Mucosa of descending colon (tissue), 3 donors: Measurements from ENCODE around the gene PDXP. TPM values are rescaled to one million over a fixed set of nuclear protein-coding genes. Genes with fewer than 3 reads are reported as not detected.
A peak's percentile ranks its signal among the peaks of the same experiment; 100 is the strongest.
"Not testable (repeated sequence)": the region's sequence is repeated elsewhere in the genome, so short reads cannot be mapped to it uniquely, and the experiment has no call there.

Source experiments
- ATAC-seq: fragments of 200-7000 bp; cut with Tn5 transposase; one replicate; pipeline ENCODE4 v1.9.1; 2020; ENCODE audit warnings: mild to moderate bottlenecking, moderate library complexity
- DNase-seq, 3 donors: peaks; one replicate each; pipeline ENCODE4 v3.0.0-alpha.2; 2020
- H3K36me3 ChIP-seq: fragments of 200-600 bp; one replicate; pipeline ENCODE4 v1.8.0; 2021; ENCODE audit warnings: low read depth, mild to moderate bottlenecking
- H3K4me1 ChIP-seq: fragments of 200-600 bp; one replicate; pipeline ENCODE4 v1.8.0; 2021; ENCODE audit warnings: low read depth, mild to moderate bottlenecking
- H3K4me3 ChIP-seq: fragments of 200-600 bp; one replicate; pipeline ENCODE4 v1.8.0; 2021; ENCODE audit warnings: mild to moderate bottlenecking
- H3K9me3 ChIP-seq: fragments of 200-600 bp; one replicate; pipeline ENCODE4 v1.8.0; 2021; ENCODE audit warnings: mild to moderate bottlenecking
- intact Hi-C, 2 donors: fragments of 100-400 bp; cut with DNase I in 1 of 2; cut with micrococcal nuclease in 1 of 2; formaldehyde crosslinking; loops; one replicate each; pipeline versions ENCODE4 v1.11.0 to v1.11.1; 2022; cut with DNase I, micrococcal nuclease
- total RNA-seq, 3 donors: library from RNA; stranded (reverse); fragmentation: NEBNext Ultra II Directional in 2 of 3; extraction: Animal tissue kit (Norgen Biotek cat#: 25700) in 2 of 3; gene quantifications; one replicate each; pipeline versions ENCODE4 v1.2.1 to v1.2.4, GENCODE V29; 2021 to 2023
- TF ChIP-seq, protein P1 (sequence below): fragments of 200-600 bp; IDR thresholded peaks from one replicate; pipeline ENCODE4 v1.8.0; 2022; ENCODE audit warnings: antibody characterized with exemption, mild to moderate bottlenecking
- donor health status: DM: no; HTN: no; CAD: no; lungs with moderate emphysema.
- donor health status: DM: no; HTN: no; CAD: no.
- donor health status: DM: no; HTN: yes; CAD: no.

PDXP gene
- total RNA-seq, 3 donors from 2014 or later = 26.8 to 43.3 (median 40.6) TPM

DNA sequence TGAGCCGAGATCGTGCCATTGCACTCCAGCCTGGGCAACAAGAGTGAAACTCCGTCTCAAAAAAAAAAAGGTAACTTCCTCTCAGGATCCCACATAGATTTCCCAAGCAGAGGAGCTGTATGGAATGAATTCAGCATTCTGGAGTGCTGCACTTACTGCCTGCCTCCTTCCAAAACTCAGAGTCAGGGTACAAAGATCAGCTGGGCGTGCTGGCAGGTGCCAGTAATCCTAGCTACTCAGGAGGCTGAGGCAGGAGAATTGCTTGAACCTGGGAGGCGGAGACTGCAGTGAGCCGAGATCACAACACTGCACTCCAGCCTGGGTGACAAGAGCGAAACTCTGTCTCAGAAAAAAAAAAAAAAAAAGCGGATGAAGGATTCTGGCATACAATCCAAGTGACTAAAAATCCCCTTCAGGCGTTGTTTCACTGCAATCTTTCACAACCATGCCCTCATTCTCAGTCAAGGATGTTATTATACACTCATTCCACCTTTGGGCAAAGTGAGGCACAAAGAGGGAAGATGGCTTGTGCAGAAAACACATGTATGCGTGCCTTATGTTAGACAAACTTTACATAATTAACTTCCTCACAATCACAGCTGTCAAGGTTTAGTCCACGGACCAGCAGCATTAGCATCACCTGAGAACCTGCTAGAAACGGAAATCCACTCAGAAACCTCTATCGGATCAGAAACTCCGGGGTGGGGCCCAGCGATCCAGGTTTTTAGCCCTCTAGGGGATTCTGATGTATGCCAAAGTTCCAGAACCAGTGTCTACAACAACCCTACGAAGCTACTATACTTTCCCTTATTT lies 26.5 kb downstream of the PDXP start:
- intact Hi-C loops = loop anchor here (5.0 to 10.0 kb wide), 2 partner anchors 43 to 60 kb away; no protein-coding TSS in a partner anchor
- peak; percentile 73 to 82 (median 76) for DNase-seq
- TF ChIP-seq, protein P1, sequence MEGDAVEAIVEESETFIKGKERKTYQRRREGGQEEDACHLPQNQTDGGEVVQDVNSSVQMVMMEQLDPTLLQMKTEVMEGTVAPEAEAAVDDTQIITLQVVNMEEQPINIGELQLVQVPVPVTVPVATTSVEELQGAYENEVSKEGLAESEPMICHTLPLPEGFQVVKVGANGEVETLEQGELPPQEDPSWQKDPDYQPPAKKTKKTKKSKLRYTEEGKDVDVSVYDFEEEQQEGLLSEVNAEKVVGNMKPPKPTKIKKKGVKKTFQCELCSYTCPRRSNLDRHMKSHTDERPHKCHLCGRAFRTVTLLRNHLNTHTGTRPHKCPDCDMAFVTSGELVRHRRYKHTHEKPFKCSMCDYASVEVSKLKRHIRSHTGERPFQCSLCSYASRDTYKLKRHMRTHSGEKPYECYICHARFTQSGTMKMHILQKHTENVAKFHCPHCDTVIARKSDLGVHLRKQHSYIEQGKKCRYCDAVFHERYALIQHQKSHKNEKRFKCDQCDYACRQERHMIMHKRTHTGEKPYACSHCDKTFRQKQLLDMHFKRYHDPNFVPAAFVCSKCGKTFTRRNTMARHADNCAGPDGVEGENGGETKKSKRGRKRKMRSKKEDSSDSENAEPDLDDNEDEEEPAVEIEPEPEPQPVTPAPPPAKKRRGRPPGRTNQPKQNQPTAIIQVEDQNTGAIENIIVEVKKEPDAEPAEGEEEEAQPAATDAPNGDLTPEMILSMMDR = no peak
- Histone ChIP-seq H3K36me3 (no peaks in the 10 kb centered on the region), H3K4me3 (no peak overlapping the region), H3K9me3 (no peaks in the 10 kb centered on the region), H3K4me1 (peaks cover 46% of the 10 kb centered on the region)
- peak; percentile 53 for ATAC-seq

DNA sequence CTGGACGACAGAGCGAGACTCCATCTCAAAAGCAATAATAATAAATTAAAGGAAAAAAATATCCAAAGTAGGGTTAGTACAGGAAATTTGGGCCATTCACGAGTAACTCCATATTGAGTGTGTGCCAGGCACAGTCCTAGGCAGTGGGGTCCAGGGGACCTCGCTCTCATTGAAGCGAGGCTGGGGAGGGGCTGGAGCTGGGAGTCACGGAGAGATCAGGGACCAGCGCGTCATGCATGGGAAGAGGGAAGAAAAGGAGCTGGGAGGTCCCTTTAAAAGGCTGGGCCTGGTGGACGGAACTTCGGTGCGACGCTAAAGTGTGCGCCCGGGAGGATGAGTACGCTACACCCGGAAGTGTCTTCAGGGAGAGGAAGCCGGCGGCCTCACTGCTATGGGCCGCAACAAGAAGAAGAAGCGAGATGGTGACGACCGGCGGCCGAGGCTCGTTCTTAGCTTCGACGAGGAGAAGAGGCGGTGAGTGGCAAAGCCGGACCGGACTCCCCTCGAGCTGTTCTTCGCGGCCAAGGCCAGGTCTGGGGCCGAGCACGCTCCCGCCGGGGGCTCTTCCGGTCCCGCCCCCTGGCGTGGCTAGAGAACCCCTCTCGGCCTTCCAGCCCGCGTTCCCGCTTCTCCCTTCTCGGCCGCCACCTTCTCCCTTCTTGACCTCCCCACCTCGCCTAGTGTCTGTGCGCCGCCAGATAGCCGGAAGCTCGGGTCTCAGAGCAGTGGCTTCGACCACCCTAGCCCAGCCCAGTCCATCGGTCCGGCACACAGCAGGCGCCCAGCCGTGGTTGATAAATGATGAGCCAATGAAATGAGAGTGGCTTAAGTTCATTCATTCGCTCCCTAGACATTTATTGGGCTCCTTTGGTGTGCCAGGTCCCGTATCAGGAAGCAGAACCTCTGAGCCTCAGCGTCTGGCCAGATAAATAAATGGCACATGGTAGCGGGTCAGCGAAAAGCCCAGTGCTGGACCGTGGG lies 27.8 kb downstream of the PDXP start, which contains the start of gene NOL12:
NOL12 (plus strand) TSS at position 342 of the 981 bp plus-strand sequence; CDS start at position 392, 50 bp downstream.
- Histone ChIP-seq H3K9me3 (no peaks in the 10 kb centered on the region), H3K4me1 (peaks cover 43% of the 10 kb centered on the region), H3K36me3 (no peaks in the 10 kb centered on the region), H3K4me3 (peak within 1 kb of the TSS; percentile 83)
- ATAC-seq (peak; percentile 82), DNase-seq (peak; percentile 87 to 91 (median 90))
- intact Hi-C loops = loop anchor here in 1 of 2 donors (5.0 to 10.0 kb wide), 2 partner anchors 44 to 61 kb away; no protein-coding TSS in a partner anchor
- TF ChIP-seq, protein P1 = no peak

DNA sequence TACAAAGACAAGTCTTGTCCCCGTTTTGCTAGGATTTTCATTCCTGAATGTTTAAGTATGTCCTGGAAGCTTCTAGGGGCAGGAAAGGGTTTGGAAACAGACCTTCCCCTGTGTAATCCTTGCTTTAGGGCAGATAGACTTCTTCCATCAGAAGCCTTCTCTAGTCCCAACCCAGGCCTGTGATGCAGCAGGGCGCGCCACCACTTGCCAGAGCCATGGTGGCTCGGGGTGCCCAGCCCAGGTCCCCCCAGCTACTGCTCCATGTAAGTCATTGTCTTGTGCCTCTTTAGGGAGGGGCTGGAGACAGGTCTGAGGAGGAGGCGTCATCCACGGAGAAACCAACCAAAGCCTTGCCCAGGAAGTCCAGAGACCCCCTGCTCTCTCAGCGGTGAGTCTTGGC lies 31.9 kb downstream of the PDXP start:
- Histone ChIP-seq H3K4me1 (peaks cover 27% of the 10 kb centered on the region), H3K4me3 (no peak overlapping the region), H3K36me3 (peaks cover 5% of the 10 kb centered on the region), H3K9me3 (no peaks in the 10 kb centered on the region)
- no peak for ATAC-seq
- TF ChIP-seq, protein P1 = no peak
- intact Hi-C loops = no loop called here
- no peak for DNase-seq

DNA sequence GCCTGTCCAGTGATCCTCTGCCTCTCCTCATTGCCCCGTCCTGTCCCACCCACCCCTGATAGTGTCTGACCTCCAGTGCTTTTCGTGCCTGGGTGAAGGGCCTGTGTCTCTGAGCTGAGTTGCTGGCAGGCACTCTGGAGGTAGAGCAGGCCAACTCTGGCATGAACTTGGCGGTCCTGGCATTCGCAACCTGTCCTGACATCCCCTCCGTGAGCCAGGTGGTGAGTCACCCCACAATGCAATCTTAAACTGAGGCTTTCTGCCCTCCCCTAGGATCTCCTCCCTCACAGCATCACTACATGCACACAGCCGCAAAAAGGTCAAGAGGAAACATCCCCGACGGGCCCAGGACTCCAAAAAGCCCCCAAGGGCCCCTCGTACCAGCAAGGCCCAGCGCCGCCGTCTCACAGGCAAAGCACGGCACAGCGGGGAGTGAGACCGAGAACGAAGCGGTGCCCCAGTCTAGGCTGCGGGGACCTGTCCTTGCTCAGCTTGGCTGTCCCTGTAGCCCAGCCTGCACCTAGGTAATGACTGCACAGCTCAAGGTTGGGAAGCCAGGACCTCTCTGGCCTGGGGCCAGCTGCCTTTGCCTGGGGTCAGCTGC lies 32.5 kb downstream of the PDXP start:
- Histone ChIP-seq H3K36me3 (peaks cover 5% of the 10 kb centered on the region), H3K4me1 (peaks cover 23% of the 10 kb centered on the region), H3K9me3 (no peaks in the 10 kb centered on the region), H3K4me3 (no peak overlapping the region)
- DNase-seq (no peak), ATAC-seq (no peak)
- intact Hi-C loops = no loop called here
- TF ChIP-seq, protein P1 = no peak

DNA sequence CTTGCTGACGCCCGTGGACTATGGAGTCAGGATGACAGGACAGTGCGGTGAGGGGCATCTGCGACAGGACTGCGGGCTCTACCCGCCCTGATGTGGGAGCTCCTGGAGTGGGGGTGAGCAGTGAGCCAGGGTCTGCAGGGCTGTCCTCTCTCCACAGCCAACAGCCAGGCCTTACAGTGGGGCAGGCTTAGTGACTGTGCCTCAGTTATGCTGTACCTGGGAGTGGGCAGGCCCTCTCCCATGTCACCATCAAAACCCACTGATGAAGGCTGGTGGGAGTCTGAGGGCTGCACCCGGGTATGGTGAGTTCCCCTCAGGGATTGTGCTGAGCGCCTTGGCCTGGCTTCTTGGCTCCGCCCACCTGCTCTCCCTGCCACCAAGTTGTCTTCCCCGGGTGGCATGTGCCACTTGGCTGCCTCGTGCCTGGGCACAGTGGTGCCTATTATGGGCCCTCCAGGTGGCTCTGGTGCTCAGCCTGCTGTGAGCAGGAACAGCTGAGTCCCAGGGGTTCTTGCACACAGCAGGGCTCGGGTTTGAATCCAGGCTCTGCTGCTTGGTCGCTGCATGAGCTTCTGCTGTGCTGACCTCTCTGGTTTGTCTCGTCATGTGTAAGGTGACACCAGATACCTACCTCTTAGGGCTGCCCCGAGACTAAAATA lies 34.2 kb downstream of the PDXP start:
- DNase-seq = no peak
- intact Hi-C loops = no loop called here
- peaks cover 23% of the 10 kb centered on the region for H3K4me1 ChIP-seq

DNA sequence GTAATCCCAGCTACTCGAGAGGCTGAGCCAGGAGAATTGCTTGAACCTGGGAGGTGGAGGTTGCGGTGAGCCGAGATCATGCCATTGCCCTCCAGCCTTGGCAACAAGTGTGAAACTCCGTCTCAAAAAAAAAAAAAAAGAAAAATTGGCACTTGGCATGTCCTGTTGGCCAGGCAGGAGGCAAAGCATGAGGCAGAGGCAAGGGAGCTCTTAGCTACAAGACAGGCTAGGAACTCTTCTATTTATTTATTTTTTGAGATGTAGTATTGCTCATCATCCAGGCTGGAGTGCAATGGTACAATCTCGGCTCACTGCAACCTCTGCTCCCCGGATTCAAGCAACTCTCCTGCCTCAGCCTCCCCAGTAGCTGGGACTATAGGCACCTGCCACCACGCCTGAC lies 35.6 kb downstream of the PDXP start:
- H3K9me3 ChIP-seq, intact Hi-C loops, ATAC-seq, H3K36me3 ChIP-seq, DNase-seq, H3K4me3 ChIP-seq: not testable (repeated sequence)
- peaks cover 15% of the 10 kb centered on the region for H3K4me1 ChIP-seq

More for the DNA sequence above, 34.2 kb downstream of the PDXP start:
- no peak for ATAC-seq
- TF ChIP-seq, protein P1 = no peak
- no peaks in the 10 kb centered on the region for H3K9me3 ChIP-seq
- H3K36me3 ChIP-seq = peaks cover 5% of the 10 kb centered on the region
- no peak overlapping the region for H3K4me3 ChIP-seq

DNA sequence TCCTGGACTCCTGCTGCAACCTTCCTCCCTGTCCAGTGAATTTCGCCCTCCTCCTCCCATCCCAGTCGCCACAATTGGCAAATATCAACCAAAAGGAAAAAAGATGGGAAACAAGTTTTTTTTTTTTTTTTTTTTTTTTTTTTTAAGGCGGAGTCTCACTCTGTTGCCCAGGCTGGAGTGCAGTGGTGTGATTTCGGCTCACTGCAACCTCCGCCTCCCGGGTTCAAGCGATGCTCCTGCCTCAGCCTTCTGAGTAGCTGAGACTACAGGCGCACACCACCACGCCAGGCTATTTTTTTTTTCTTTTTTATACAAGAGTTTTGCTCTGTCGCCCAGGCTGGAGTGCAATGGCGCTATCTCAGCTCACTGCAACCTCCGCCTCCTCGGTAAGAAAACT lies 37.7 kb downstream of the PDXP start:
- DNase-seq, H3K9me3 ChIP-seq, H3K4me3 ChIP-seq, ATAC-seq, H3K36me3 ChIP-seq, intact Hi-C loops: not testable (repeated sequence)
- peaks cover 14% of the 10 kb centered on the region for H3K4me1 ChIP-seq
